GM20000 (cell line): ENCODE measurements around the gene PCBD1.

Source experiments
- DNase-seq: peaks from one replicate; pipeline ENCODE4 v3.0.0; 2012; ENCODE audit warnings: low spot score
- CTCF ChIP-seq: IDR thresholded peaks from 2 replicates; pipeline ENCODE4 v1.5.1; 2012; ENCODE audit warnings: mild to moderate bottlenecking, control low read depth; ENCODE audit errors: extremely low read depth, missing control alignments

The PCBD1 gene

DNA sequence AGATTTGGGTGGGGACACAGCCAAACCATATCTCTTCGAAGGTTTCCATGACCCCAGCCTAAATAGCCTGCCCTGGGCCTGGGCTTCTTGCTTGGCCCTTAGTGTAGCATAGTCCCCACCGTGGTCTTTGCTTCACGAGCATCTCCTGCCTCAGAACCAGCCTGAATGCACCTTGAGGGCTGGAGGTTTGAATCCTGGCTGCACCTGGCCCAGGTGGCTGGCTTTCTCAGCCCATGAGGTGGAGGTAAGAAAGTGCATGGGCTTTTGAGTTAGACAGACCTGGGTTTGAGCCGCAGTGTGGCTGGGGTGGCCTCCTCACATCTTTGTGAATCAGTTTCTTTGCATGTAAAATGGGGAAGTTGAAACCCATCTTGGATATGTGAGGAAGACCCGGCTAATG, 24.2 kb upstream of the PCBD1 start:
- TF ChIP-seq CTCF, result no peak
- DNase-seq, result no peak

DNA sequence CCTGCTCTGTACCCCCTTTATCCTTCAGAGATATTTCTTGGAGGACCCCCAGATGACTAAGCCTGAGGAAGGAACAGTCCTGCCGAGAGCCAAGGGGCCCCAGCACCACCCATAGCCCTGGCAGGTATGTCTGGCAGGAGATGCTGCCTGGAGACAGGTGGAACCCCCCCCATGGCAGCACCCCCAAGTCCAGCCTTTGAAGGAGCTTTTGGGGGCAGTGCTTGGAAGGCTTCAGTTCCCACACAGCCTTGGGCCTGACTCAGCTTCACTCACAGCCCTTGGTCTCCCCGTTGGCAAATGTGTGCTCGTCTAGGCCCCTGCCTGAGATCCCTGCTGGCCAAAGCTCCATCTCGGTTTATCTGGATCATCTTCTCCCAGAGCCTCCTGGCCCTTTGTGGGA, 23.0 kb upstream of the PCBD1 start:
- DNase-seq, result no peak
- no peak for TF ChIP-seq CTCF

DNA sequence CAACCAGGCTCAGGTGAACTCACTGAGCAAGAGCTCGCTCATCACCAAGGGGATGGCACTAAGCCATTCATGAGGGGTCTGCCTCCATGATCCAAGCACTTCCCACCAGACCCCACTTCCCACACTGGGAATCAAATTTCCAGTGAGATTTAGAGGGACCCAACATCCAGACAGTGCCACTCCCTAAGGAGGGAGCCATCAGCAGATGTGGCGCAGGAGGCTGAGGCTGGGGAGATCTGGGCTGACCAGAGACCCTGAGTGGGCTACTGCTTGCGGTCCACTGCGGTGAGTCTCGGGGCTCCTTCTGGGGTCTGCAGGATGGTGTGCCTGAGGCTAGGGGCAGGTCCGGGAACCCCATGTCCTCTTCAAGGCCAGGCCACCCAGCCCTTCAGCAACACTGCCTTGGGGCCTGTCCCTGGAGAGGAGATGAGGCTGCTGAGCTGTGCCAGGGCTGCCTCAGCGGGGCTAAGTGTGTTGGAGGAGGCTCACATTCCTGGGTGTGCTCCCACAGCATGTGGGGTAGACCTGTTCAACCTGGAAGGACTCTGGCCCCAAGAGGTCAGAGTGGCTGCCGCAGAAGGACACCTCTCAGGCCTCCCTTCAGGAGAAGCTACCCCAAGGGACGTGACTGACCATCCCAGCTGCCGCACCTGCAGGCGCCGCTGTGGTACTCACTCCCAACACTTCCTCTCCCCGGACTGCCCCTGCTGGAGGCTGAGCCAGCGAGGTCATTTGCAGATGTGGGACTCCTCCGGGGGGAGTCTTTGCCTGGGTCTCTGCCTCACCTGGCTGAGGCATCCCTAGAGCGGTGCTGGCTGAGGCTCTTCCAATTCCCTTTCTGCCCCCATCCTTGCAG, 22.3 kb upstream of the PCBD1 start:
- DNase-seq, result no peak

GRCh38 chr10:70909326-70909935, 21.1 kb upstream of the PCBD1 start:
- DNase-seq, result no peak
- no peak for TF ChIP-seq CTCF

More for the DNA sequence above, 22.3 kb upstream of the PCBD1 start:
- no peak for TF ChIP-seq CTCF

GRCh38 chr10:70908406-70909296, 20.3 kb upstream of the PCBD1 start:
- no peak for DNase-seq
- no peak for TF ChIP-seq CTCF

DNA sequence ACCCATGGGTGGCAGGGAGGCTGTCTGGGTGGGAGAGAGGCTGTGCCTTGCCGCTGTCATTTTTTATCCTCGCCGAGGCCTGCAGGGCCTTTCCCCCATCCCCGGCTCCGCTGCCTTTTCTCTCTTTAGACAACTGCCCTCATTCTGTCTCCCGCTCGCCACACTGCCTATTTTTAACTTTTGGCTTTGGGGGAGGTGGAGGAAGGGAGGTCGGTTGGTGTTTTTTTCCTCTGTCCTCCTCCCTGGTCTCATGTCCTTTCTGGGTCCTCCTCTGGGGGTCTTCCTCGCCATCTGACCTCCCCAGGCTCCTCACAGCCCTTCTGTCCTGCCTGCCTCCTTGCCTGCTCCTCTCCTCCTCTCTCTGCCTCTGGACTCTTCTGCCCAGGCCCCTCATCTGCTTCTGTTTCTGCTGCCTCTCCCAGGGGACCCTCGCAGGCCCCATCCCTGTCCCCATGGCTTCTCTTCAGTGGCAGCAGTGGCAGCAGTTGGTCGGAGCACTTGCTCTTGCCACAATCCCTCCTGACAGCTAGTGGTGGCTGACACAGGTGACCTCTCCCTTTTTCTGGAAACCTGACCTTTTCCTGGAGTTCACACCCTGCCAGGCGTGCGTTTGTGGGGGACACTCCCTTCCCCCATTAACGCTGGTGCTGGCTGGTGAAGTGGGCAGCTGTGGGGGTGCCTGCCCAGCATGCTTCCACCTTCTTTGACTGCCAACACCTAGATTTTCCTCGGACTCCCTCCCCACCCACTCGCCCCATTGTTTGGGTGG, 19.5 kb upstream of the PCBD1 start:
- TF ChIP-seq CTCF, result no peak
- no peak for DNase-seq
